IMR-90 (cell line): Measurements from ENCODE around the gene POLRMT. TPM values are rescaled to one million over a fixed set of nuclear protein-coding genes. Genes with fewer than 3 reads are reported as not detected.
"Not testable (repeated sequence)": the region's sequence is repeated elsewhere in the genome, so short reads cannot be mapped to it uniquely, and the experiment has no call there.

Experiments
- ATAC-seq: fragments of 200-7000 bp; cut with Tn5 transposase; 2 replicates; pipeline ENCODE4 v1.9.1; 2020; ENCODE audit warnings: low read depth, mild to moderate bottlenecking, moderate library complexity
- BruUV-seq: library from RNA; stranded (reverse); fragments of 400-500 nt; replicated peaks from 2 replicates; lab custom pipeline; 2021; lab: Mats Ljungman, UMichigan
- CTCF ChIA-PET: fragments of 300-600 bp; formaldehyde crosslinking; extraction: SDS; loops from one replicate; lab custom pipeline; 2021; ENCODE audit warnings: antibody characterized with exemption; lab: Yijun Ruan, JAX
- POLR2A ChIA-PET: fragments of 300-600 bp; sonication (Branson Sonifier 250); formaldehyde crosslinking; loops from one replicate; lab custom pipeline; 2022; ENCODE audit warnings: antibody characterized with exemption; ENCODE audit not compliant: unreplicated experiment; lab: Charles Lee
- DNase-seq: peaks from one replicate; pipeline ENCODE4 v3.0.0; 2013
- H2AFZ ChIP-seq: replicated peaks from 2 replicates; pipeline ENCODE3; 2013; ENCODE audit warnings: low read length, mild to moderate bottlenecking; ENCODE audit not compliant: poor library complexity
- H2AK5ac ChIP-seq: 2 replicates; pipeline ENCODE4 v1.6.1; 2013; ENCODE audit warnings: low read depth, low read length, inconsistent platforms
- H2AK9ac ChIP-seq: replicated peaks from 2 replicates; pipeline ENCODE3; 2013; ENCODE audit warnings: mild to moderate bottlenecking, low read depth, low read length, moderate library complexity; ENCODE audit not compliant: poor library complexity
- H2BK120ac ChIP-seq: 2 replicates; pipeline ENCODE4 v1.6.1; 2013; ENCODE audit warnings: low read depth, low read length, inconsistent platforms
- H2BK15ac ChIP-seq: 3 replicates; pipeline ENCODE4 v1.6.1; 2013; ENCODE audit warnings: low read depth, low read length, inconsistent platforms
- H2BK20ac ChIP-seq: 2 replicates; pipeline ENCODE4 v1.6.1; 2013; ENCODE audit warnings: low read depth, mild to moderate bottlenecking, inconsistent platforms, low read length, moderate library complexity
- H2BK5ac ChIP-seq: 2 replicates; pipeline ENCODE4 v1.6.1; 2013; ENCODE audit warnings: mild to moderate bottlenecking, low read depth, low read length, inconsistent platforms; ENCODE audit not compliant: poor library complexity, severe bottlenecking
- H3K14ac ChIP-seq: replicated peaks from 2 replicates; pipeline ENCODE4 v1.6.1; 2013; ENCODE audit warnings: low read depth, low read length, inconsistent platforms
- H3K18ac ChIP-seq: 2 replicates; pipeline ENCODE4 v1.6.1; 2013; ENCODE audit warnings: low read depth, low read length, control low read depth
- H3K23ac ChIP-seq: 2 replicates; pipeline ENCODE4 v1.6.1; 2013; ENCODE audit warnings: low read depth, low read length, inconsistent platforms
- H3K27ac ChIP-seq: 2 replicates; pipeline ENCODE4 v1.5.1; 2013; ENCODE audit warnings: mild to moderate bottlenecking, control low read depth, low read length; ENCODE audit not compliant: insufficient read depth
- H3K27me3 ChIP-seq: 2 replicates; pipeline ENCODE4 v1.6.1; 2013; ENCODE audit warnings: low read length; ENCODE audit not compliant: control insufficient read depth, insufficient read depth
- H3K36me3 ChIP-seq: 2 replicates; pipeline ENCODE4 v1.6.1; 2013; ENCODE audit warnings: low read length, mixed read lengths; ENCODE audit not compliant: control insufficient read depth, insufficient read depth
- H3K4ac ChIP-seq: 2 replicates; pipeline ENCODE4 v1.6.1; 2013; ENCODE audit warnings: low read depth, low read length, inconsistent platforms
- H3K4me1 ChIP-seq: 2 replicates; pipeline ENCODE4 v1.6.1; 2013; ENCODE audit warnings: low read length, mixed read lengths; ENCODE audit not compliant: control insufficient read depth, insufficient read depth
- H3K4me2 ChIP-seq: 2 replicates; pipeline ENCODE4 v1.6.1; 2013; ENCODE audit warnings: low read depth, mild to moderate bottlenecking, control low read depth, low read length, moderate library complexity
- H3K4me3 ChIP-seq: 2 replicates; pipeline ENCODE4 v1.5.1; 2013; ENCODE audit warnings: low read depth, mild to moderate bottlenecking, control low read depth, low read length, moderate library complexity; ENCODE audit not compliant: insufficient read depth
- H3K56ac ChIP-seq: 2 replicates; pipeline ENCODE4 v1.6.1; 2013; ENCODE audit warnings: low read length, inconsistent platforms; ENCODE audit not compliant: insufficient read depth; ENCODE audit errors: extremely low read depth
- H3K79me1 ChIP-seq, 2 experiments: 2 replicates each; pipeline ENCODE4 v1.6.1; 2013; ENCODE audit warnings: low read length in 2 of 2, inconsistent platforms in 1 of 2, low read depth in 1 of 2
- H3K9ac ChIP-seq: 2 replicates; pipeline ENCODE4 v1.6.1; 2013; ENCODE audit warnings: low read depth, low read length, control low read depth
- H3K9me1 ChIP-seq: 2 replicates; pipeline ENCODE4 v1.6.1; 2013; ENCODE audit warnings: low read length, inconsistent platforms; ENCODE audit not compliant: insufficient read depth
- H3K9me3 ChIP-seq: 2 replicates; pipeline ENCODE4 v1.6.1; 2013; ENCODE audit warnings: low read length; ENCODE audit not compliant: control insufficient read depth, insufficient read depth
- H4K20me1 ChIP-seq: 2 replicates; pipeline ENCODE4 v1.6.1; 2013; ENCODE audit warnings: low read length, inconsistent platforms; ENCODE audit not compliant: insufficient read depth
- H4K5ac ChIP-seq: 2 replicates; pipeline ENCODE4 v1.6.1; 2013; ENCODE audit warnings: mild to moderate bottlenecking, low read depth, low read length, control low read depth
- H4K8ac ChIP-seq, 2 experiments: 2 replicates each; pipeline ENCODE4 v1.6.1; 2013; ENCODE audit warnings: low read depth in 2 of 2, low read length in 2 of 2, control low read depth in 1 of 2, inconsistent platforms in 1 of 2
- H4K91ac ChIP-seq: 2 replicates; pipeline ENCODE4 v1.6.1; 2013; ENCODE audit warnings: low read depth, low read length, inconsistent platforms; ENCODE audit not compliant: insufficient read depth
- WGBS, 2 experiments: methylation state at CpG; one replicate each; pipeline versions ENCODE4 v1.1.5 to v1.1.7; 2013; ENCODE audit warnings: missing lambda C conversion rate in 2 of 2; ENCODE audit not compliant: insufficient read length in 1 of 2; ENCODE audit errors: extremely low coverage in 2 of 2; 5-methylcytosine and 5-hydroxymethylcytosine counted together
- dilution Hi-C: fragments of 300-500 bp; cut with HindIII; formaldehyde crosslinking; loops from one replicate; pipeline ENCODE4 v1.14.3; 2018; ENCODE audit warnings: low sequenced_read_pairs; ENCODE audit not compliant: unreplicated experiment
- in situ Hi-C: fragments of 300-500 bp; cut with MboI; formaldehyde crosslinking; loops from 3 replicates; pipeline ENCODE4 v1.14.3; 2019; ENCODE audit warnings: low sequenced_read_pairs, inconsistent platforms, mixed read lengths
- intact Hi-C: fragments of 100-400 bp; cut with micrococcal nuclease; formaldehyde crosslinking; loops from 2 replicates; pipeline ENCODE4 v1.10.0; 2022
- polyA plus RNA-seq, 3 experiments: library from polyadenylated mRNA; depleted of rRNA; stranded (reverse); fragments of >200 nt; gene quantifications; 2 replicates each; pipeline ENCODE4 v1.2.3, GENCODE V29; 2012; ENCODE audit warnings: low replicate concordance in 1 of 3
- total RNA-seq: library from RNA; depleted of rRNA; stranded (reverse); fragments of >200 nt; gene quantifications from 2 replicates; pipeline ENCODE4 v1.2.3, GENCODE V29; 2012

The POLRMT gene
- total and polyA plus RNA-seq, 2 of the 4 experiments (the other 2 are of a cell fraction), result 9.9 to 29.6 TPM

DNA sequence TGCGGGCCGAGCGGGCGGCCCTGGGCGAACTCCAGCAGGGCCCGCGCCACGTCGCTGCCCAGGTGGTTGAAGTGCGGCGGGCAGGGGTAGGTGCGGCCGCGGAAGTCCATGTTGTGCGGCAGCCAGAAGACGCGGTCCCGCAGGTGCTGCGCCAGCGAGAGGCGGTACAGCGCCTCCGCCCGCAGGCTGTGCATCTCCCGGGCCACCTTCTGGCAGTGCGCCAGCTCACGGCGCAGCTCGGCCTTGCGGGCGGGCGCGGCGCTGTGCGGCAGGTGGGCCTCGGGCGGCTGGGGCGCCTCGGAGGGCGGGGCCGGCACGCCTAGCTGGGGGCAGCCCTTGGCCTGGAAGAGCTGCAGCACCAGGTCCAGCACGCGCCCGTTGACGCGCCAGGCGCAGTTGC, 12.1 kb downstream of the POLRMT start:
- H2AFZ ChIP-seq, H4K20me1 ChIP-seq, H3K56ac ChIP-seq, CTCF ChIA-PET, in situ Hi-C loops, H4K5ac ChIP-seq, H2BK20ac ChIP-seq, DNase-seq, H2AK5ac ChIP-seq, BruUV-seq, H3K27me3 ChIP-seq, H3K4ac ChIP-seq, H3K9me3 ChIP-seq, H3K18ac ChIP-seq, H2BK120ac ChIP-seq, POLR2A ChIA-PET, H3K79me1 ChIP-seq, H3K9ac ChIP-seq, H3K4me3 ChIP-seq, intact Hi-C loops, H3K9me1 ChIP-seq, H3K4me2 ChIP-seq, H3K27ac ChIP-seq, ATAC-seq, H4K91ac ChIP-seq, H2AK9ac ChIP-seq, H3K14ac ChIP-seq, H2BK15ac ChIP-seq, H3K23ac ChIP-seq, H4K8ac ChIP-seq, H2BK5ac ChIP-seq, dilution Hi-C loops, H3K4me1 ChIP-seq: not testable (repeated sequence)
- peaks cover 48% of the 10 kb centered on the region for H3K36me3 ChIP-seq
- 100% methylated on average over 23 of the region's 48 CpGs; no CpG with 5 or more reads in 1 of the 2 experiments for WGBS, 2 experiments
